Suppressor macrophage (primary cell): ENCODE results near the gene PRR3.
A peak's percentile ranks its signal among the peaks of the same experiment; 100 is the strongest.
"Not testable (repeated sequence)": the region's sequence is repeated elsewhere in the genome, so short reads cannot be mapped to it uniquely, and the experiment has no call there.

Experiments used
- DNase-seq, 4 experiments: peaks; one replicate each; pipeline ENCODE4 v3.0.0-alpha.2; 2020 to 2022
- total RNA-seq, 17 experiments: gene quantifications; one replicate each; lab custom pipeline; 2026; ENCODE audit warnings: mixed read lengths in 6 of 17, inconsistent platforms in 3 of 17; lab: John Stamatoyannopoulos, UW

The PRR3 gene
- 1.1 to 8.2 (median 3.7) reads per million in 17 experiments for total RNA-seq

DNA sequence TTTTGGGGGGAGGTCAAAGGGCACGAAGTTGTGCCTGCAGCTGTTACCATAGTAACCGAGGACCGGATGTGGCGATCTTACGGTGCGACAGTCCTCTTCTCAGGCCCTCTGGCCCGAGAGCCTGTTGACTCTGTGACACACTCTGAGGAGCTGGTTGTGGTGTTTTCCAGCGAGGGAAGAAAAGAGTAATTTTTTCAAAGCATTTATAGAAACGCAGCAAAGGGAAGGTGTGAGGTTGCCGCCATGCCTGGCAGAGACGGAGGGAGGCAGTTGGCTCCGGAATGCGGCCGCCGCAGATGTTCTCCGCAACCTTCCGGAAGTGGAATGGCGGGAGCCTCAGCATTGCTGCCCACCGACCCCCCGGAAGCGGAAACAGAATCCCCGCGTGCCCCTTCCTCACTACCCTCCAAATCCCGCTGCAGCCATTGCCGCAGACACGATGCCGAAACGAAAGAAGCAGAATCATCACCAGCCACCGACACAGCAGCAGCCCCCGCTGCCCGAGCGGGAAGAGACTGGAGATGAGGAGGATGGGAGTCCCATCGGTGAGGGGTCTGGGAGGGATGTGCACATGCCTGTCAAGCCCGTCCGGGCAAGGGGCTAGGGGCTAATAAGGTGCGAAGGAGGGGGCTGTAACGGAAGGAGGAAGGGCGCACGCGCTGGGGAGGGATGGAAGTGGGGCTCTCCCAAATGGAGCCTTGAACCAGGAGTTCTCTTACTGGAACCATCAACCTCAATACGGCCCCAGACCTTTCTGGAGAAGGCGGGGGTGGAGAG is at the start of gene PRR3:
Gene PRR3, plus strand, starts transcription at position 390 of the 777 bp plus-strand sequence. Its CDS starts 50 bp downstream, at position 440.
- DNase-seq = peak; percentile 91 to 98 (median 96)

- DNase-seq = peak in 3 of 4 experiments; percentile 46 to 71 (median 63)
Measured at GRCh38 chr6:30507849-30508827, 49.0 kb upstream of the PRR3 start.

DNA sequence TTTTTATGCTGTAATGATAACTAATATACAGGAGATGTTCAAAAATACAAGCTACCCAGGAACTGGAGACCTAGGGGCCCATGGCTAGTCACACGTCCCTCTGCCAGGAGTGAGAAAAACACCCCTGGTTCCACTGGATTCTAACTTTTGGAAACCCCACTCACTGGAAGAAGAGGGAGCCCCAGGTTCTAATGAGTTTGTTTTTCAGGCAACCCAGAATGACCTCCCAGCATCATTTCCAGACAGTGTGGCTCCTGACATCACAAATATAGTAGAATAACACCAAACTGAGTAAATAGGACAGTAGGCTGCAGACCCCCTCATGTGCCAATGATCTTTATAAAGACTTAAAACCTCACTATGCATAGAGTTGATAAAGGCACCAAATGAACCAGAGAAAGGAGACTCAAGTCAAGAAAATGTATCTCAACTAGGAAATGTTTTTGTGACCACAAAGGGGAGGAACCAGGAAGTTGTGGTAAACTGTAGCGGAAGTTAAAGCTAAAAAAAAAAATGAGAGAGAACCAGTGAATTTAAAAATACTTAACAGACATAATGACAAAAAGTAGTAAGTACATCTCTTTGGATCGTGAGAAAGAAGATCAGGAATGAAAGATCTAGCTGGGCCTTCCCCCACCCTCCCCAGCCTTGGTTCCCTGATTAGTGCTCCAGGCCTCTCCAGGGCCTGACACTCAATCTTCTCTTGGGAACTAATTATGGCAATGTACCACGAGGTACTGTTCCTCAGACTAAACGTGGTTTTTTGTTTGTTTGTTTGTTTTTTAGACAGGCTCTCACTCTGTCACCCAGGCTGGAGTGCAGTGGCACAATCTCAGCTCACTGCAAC is 48.0 kb upstream of the PRR3 start:
- DNase-seq = peak; percentile 68 to 82 (median 78)

- DNase-seq = peak in 1 of 4 experiments; percentile 54
Measured at GRCh38 chr6:30510419-30511168, 46.5 kb upstream of the PRR3 start.

DNA sequence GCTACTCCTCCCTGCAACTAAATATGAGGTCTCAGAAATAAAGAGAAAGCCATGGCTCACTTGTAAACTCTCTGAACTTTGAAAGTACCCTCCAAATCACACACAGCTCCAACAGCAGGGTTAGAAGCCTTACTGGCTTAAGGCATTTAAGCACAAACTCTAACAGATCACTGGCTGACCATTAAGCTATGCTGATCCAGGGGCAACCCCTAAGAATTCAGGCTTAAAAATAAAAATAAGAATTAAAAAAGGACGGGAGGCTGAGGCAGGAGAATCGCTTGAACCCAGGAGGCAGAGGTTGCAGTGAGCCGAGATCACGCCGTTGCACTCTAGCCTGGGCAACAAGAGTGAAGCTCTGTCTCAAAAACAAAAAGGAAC is 45.9 kb upstream of the PRR3 start:
- DNase-seq = no peak

- no peak for DNase-seq
Measured at GRCh38 chr6:30513451-30513850, 43.6 kb upstream of the PRR3 start.

GRCh38 chr6:30515106-30515505 is 42.0 kb upstream of the PRR3 start:
- no peak for DNase-seq

DNA sequence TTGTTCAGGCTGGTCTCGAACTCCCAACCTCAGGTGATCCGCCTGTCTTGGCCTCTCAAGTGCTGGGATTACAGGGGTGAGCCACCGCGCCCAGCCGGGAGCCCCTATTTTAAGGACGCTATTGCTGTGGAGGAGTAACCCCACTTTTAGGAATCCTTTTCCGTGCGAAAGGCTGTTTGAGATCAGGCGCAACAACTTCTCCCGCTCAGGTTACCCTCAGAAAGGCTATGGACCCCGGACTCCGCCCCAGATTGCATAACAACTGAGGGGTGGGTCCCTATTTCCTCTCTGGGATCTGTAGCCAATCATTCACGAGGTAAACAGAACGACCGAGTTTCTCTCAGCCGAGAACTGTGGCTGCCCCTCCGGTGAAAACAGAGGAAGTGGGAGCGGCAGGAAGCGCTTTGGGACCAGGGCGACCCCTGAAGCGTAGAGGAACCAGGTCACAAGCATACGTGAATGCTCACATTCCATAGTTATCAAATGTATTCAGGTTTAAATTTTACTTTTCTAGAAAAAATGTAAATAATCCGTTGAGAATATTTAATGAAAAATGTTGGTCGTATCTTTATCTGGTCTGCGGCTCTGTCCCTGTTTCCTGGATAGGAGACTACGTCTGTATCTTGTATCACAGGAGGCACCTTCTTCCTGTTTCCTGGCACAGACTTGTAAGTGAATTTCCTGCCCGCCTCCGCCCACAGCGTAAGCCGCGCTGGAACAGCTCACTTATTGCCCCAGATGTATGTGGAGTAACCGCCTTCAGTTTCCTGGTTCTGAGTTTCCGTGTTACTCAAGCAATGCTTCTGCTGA is 40.9 kb upstream of the PRR3 start:
- peak; percentile 96 to 100 (median 98) for DNase-seq

DNA sequence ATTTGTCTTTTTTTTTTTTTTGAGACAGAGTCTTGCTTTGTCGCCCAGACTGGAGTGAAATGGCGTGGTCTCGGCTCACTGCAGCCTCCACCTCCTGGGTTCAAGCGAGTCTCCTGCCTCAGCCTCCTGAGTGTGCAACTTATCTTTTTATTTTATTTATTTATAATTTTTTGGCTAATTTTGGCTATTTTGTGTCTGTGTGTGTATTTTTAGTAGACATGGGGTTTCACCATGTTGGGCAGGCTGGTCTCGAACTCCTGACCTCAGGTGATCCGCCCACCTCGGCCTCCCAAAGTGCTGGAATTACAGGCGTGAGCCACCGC is 40.4 kb upstream of the PRR3 start:
- not testable (repeated sequence) for DNase-seq

- DNase-seq = not testable (repeated sequence)
Measured at GRCh38 chr6:30517767-30518504, 39.2 kb upstream of the PRR3 start.

DNA sequence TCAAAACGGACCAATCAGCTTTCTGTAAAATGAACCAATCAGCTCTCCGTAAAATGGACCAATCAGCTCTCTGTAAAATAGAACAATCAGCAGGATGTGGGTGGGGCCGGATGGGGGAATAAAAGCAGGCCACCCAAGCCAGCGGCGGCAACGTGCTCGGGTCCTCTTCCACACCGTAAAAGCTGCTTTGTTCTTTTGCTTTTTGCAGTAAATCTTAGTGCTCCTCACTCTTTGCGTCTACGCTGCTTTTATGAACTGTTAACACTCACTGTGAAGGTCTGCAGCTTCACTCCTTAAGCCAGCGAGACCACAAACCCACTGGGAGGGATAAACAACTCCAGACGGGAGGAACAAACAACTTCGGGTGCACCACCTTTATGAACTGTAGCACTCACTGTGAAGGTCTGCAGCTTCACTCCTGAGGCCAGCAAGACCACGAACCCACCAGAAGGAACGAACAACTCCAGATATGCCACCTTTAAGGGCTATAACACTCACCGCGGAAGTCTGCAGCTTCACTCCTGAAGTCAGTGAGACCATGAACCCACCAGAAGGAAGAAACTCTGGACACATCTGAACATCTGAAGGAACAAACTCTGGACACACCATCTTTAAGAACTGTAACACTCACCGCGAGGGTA is 38.5 kb upstream of the PRR3 start:
- not testable (repeated sequence) for DNase-seq

DNA sequence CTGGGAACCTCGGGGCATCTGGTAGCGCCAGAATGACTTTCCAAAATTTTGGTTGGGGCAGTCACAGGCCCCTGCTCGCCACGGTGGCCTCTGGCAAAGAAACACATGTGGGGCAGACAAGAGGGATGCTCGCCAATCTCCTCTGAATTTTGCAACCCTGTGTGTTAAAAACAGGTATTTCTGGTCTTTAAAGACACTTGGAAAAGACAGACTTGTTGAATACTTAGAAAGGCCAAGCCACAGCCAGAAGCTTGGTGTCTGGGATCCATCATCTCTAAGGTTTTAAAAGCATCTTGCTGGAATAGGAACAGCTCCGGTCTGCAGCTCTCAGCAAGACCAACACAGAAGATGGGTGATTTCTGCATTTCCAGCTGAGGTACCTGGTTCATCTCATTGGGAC is 36.6 kb upstream of the PRR3 start:
- DNase-seq = no peak

DNA sequence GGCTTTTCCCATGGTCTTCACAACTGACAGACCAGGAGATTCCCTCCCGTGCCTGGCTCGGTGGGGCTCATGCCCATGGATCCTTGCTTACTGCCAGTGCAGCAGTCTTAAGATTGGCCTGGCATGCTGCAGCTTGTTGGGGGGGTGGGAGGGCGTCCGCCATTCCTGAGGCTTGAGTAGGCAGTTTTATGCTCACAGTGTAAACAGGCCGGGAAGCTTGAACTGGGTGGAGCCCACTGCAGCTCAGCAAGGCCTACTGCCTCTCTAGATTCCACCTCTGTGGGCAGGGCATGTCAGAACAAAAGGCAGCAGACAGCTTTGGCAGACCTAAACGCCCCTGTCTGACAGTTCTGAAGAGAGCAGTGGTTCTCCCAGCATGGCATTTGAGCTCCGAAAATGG is 36.0 kb upstream of the PRR3 start:
- DNase-seq = not testable (repeated sequence)

DNA sequence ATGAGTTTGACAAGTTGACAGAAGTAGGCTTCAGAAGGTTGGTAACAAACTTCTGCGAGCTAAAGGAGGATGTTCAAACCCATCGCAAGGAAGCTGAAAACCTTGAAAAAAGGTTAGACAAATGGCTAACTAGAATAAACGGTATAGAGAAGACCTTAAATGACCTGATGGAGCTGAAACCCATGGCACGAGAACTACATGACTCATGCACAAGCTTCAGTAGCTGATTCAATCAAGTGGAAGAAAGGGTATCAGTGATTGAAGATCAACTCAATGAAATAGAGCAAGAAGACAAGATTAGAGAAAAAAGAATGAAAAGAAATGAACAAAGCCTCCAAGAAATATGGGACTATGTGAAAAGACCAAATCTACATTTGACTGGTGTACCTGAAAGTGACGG is 35.1 kb upstream of the PRR3 start:
- peak in 2 of 4 experiments; percentile 31 to 38 for DNase-seq

DNA sequence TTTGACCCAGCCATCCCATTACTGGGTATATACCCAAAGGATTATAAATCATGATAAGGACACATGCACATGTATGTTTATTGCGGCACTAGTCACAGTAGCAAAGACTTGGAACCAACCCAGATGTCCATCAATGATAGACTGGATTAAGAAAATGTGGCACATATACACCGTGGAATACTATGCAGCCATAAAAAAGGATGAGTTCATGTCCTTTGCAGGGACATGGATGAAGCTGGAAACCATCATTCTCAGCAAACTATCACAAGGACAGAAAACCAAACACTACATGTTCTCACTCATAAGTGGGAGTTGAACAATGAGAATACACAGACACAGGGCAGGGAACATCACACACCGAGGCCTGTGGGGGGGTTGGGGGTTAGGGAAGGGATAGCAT is 30.7 kb upstream of the PRR3 start:
- not testable (repeated sequence) for DNase-seq

DNA sequence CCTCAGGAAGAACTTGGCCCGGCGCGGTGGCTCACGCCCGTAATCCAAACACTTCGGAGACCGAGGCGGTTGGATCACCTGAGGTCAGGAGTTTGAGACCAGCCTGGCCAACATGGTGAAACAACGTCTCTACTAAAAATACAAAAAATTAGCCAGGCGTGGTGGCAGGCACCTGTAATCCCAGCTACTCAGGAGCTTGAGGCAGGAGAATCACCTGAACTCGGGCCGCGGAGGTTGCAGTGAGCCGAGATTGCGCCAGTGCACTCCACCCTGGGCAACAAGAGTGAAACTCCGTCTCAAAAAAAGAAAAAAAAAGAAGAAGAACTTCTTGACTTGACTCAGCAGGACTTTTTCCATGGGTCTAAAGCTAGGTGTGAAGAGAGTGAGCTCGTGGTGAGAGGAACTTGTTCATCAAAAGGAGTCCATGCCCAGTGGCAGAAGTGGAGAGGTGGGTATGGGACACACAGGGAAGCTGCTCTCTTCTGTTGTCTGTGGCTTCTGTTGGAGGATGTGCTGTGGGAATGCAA is 27.7 kb upstream of the PRR3 start:
- DNase-seq = peak; percentile 30 to 69 (median 58)

DNA sequence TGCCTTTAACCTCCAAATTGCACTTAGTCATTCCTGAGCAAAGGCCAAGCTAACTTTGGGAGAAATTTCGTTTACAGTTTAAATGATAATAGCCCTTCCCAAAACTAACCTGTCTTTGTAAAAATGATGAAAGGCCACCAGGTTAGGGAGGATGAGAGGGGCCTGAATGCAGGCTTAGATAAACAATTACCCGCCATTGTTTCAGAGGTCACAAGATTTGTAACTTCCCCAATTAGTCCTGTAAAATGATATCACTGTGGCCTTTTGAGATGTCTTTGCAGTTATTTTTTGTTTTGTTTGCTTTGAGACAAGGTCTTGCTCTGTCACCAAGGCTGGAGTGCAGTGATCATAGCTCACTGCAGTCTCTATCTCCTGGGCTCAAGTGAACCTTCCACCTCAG is 27.1 kb upstream of the PRR3 start:
- peak; percentile 50 to 86 (median 66) for DNase-seq

DNA sequence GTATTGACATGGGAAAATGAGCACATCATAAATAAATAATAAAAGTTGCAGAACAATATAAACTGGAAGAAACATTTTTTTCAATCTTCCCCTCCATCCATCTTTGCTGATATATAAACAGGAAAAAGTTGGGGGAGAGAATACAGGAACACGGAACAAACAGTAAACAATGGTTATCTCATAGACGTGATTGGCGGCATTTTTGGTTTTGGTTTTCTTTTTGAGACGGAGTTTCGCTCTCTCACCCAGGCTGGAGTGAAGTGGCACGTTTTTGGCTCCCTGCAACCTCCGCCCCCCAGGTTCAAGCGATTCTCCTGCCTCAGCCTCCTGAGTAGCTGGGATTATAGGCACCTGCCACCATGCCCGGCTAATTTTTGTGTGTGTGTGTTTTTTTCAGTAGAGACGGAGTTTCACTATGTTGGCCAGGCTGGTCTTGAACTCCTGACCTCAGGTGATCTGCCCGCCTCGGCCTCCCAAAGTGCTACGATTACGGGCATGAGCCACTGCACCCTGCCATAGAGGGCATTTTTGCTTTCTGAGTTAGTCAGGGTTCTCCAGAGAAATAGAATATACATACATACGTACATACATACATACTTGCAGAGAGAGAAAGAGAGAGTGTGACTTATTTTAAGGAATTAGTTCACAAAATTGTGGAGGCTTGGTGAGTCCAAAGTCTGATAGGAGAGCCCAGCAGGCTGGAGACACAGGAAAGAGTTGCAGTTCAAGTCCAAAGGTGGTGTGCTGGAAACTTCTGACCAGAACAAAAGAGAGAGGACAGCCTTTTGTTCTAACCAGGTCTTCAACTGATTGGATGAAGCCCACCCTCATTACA is 23.4 kb upstream of the PRR3 start:
- DNase-seq = no peak
